H9 (cell line): ENCODE data around the gene JPT2. TPM values are rescaled to one million over a fixed set of nuclear protein-coding genes. Genes with fewer than 3 reads are reported as not detected.

ENCODE experiments used
- DNase-seq: peaks from one replicate; pipeline ENCODE4 v3.0.0-alpha.2; 2017
- H2AFZ ChIP-seq: one replicate; pipeline ENCODE4 v1.6.1; 2013; ENCODE audit warnings: mild to moderate bottlenecking, low read length, control low read depth, moderate library complexity
- H2AK5ac ChIP-seq: 2 replicates; pipeline ENCODE4 v1.6.1; 2013; ENCODE audit warnings: low read length, control low read depth, mixed read lengths; ENCODE audit not compliant: insufficient read length
- H2BK120ac ChIP-seq: one replicate; pipeline ENCODE4 v1.6.1; 2013; ENCODE audit warnings: low read depth, mild to moderate bottlenecking, low read length, control low read depth, inconsistent platforms; ENCODE audit not compliant: poor library complexity, severe bottlenecking
- H2BK12ac ChIP-seq: 2 replicates; pipeline ENCODE4 v1.6.1; 2013; ENCODE audit warnings: low read length, control low read depth, mixed read lengths, low read depth; ENCODE audit not compliant: insufficient read length
- H2BK15ac ChIP-seq: 2 replicates; pipeline ENCODE4 v1.6.1; 2013; ENCODE audit warnings: low read depth, low read length, control low read depth
- H2BK20ac ChIP-seq: one replicate; pipeline ENCODE4 v1.6.1; 2013; ENCODE audit warnings: low read depth, mild to moderate bottlenecking, low read length, control low read depth, inconsistent platforms; ENCODE audit not compliant: poor library complexity, severe bottlenecking
- H2BK5ac ChIP-seq: 2 replicates; pipeline ENCODE4 v1.6.1; 2013; ENCODE audit warnings: low read length, control low read depth, mixed read lengths; ENCODE audit not compliant: insufficient read length
- H3K14ac ChIP-seq: 2 replicates; pipeline ENCODE4 v1.6.1; 2013; ENCODE audit warnings: low read length, control low read depth; ENCODE audit not compliant: insufficient read depth
- H3K18ac ChIP-seq: 2 replicates; pipeline ENCODE4 v1.6.1; 2013; ENCODE audit warnings: low read depth, mild to moderate bottlenecking, mixed read lengths, low read length, control low read depth; ENCODE audit not compliant: insufficient read length
- H3K23ac ChIP-seq: 2 replicates; pipeline ENCODE4 v1.6.1; 2013; ENCODE audit warnings: low read length, control low read depth, mixed read lengths, low read depth; ENCODE audit not compliant: insufficient read length
- H3K23me2 ChIP-seq: 2 replicates; pipeline ENCODE4 v1.6.1; 2013; ENCODE audit warnings: low read depth, mild to moderate bottlenecking, mixed read lengths, low read length, control low read depth; ENCODE audit not compliant: insufficient read length, poor library complexity, severe bottlenecking
- H3K27ac ChIP-seq: 2 replicates; pipeline ENCODE4 v1.5.1; 2013; ENCODE audit warnings: low read length, control low read depth, mixed read lengths, low read depth; ENCODE audit not compliant: insufficient read length
- H3K27me3 ChIP-seq: 2 replicates; pipeline ENCODE4 v1.6.1; 2013; ENCODE audit warnings: low read length, control low read depth, inconsistent platforms; ENCODE audit not compliant: insufficient read depth
- H3K4ac ChIP-seq: 2 replicates; pipeline ENCODE4 v1.6.1; 2013; ENCODE audit warnings: low read depth, mild to moderate bottlenecking, control low read depth, inconsistent platforms, low read length, moderate library complexity
- H3K4me1 ChIP-seq: 2 replicates; pipeline ENCODE4 v1.6.1; 2013; ENCODE audit warnings: low read length, control low read depth, inconsistent platforms; ENCODE audit not compliant: insufficient read depth
- H3K4me2 ChIP-seq: 2 replicates; pipeline ENCODE4 v1.6.1; 2013; ENCODE audit warnings: low read length, control low read depth, mixed read lengths; ENCODE audit not compliant: insufficient read length, insufficient read depth
- H3K56ac ChIP-seq: 2 replicates; pipeline ENCODE4 v1.6.1; 2013; ENCODE audit warnings: low read depth, mild to moderate bottlenecking, mixed read lengths, low read length, control low read depth; ENCODE audit not compliant: insufficient read length
- H3K79me1 ChIP-seq: 2 replicates; pipeline ENCODE4 v1.6.1; 2013; ENCODE audit warnings: low read depth, mild to moderate bottlenecking, moderate library complexity, low read length, control low read depth, inconsistent platforms; ENCODE audit not compliant: insufficient read depth, poor library complexity, severe bottlenecking
- H3K79me2 ChIP-seq: 2 replicates; pipeline ENCODE4 v1.6.1; 2013; ENCODE audit warnings: low read length, control low read depth, inconsistent platforms; ENCODE audit not compliant: insufficient read depth
- H3K9ac ChIP-seq: 2 replicates; pipeline ENCODE4 v1.6.1; 2013; ENCODE audit warnings: low read length, control low read depth, mixed read lengths; ENCODE audit not compliant: insufficient read length; ENCODE audit errors: extremely low read depth
- H3K9me3 ChIP-seq: one replicate; pipeline ENCODE4 v1.6.1; 2013; ENCODE audit warnings: low read depth, low read length, inconsistent platforms; ENCODE audit not compliant: control insufficient read depth
- H3T11ph ChIP-seq: one replicate; pipeline ENCODE4 v1.6.1; 2013; ENCODE audit warnings: mild to moderate bottlenecking, low read length, control low read depth, inconsistent platforms
- H4K20me1 ChIP-seq: one replicate; pipeline ENCODE4 v1.6.1; 2013; ENCODE audit not compliant: control insufficient read depth, insufficient read length, insufficient read depth
- H4K5ac ChIP-seq: 2 replicates; pipeline ENCODE4 v1.6.1; 2013; ENCODE audit warnings: low read depth, mild to moderate bottlenecking, mixed read lengths, low read length, control low read depth; ENCODE audit not compliant: insufficient read length
- H4K8ac ChIP-seq: replicated peaks from 2 replicates; pipeline ENCODE4 v1.6.1; 2013; ENCODE audit warnings: low read length, control low read depth, mixed read lengths, low read depth; ENCODE audit not compliant: insufficient read length
- H4K91ac ChIP-seq: 2 replicates; pipeline ENCODE4 v1.6.1; 2013; ENCODE audit warnings: low read depth, mild to moderate bottlenecking, moderate library complexity, mixed read lengths, low read length, control low read depth; ENCODE audit not compliant: insufficient read length
- H3K27ac Mint-ChIP-seq, 3 experiments: 2 replicates in 2 of 3; 3 replicates in 1 of 3; pipeline ENCODE4 v1.8.0; 2020 to 2021; ENCODE audit warnings: mixed read lengths in 3 of 3, mild to moderate bottlenecking in 1 of 3, moderate library complexity in 1 of 3
- H3K27me3 Mint-ChIP-seq: 2 replicates; pipeline ENCODE4 v1.8.0; 2021; ENCODE audit warnings: low read depth, mild to moderate bottlenecking, moderate library complexity, mixed read lengths
- H3K36me3 Mint-ChIP-seq, 3 experiments: 2 replicates in 2 of 3; 3 replicates in 1 of 3; pipeline ENCODE4 v1.8.0; 2020 to 2021; ENCODE audit warnings: low read depth in 3 of 3, mixed read lengths in 3 of 3; ENCODE audit not compliant: insufficient read depth in 1 of 3
- H3K4me1 Mint-ChIP-seq, 2 experiments: 2 replicates each; pipeline ENCODE4 v1.8.0; 2020; ENCODE audit warnings: mixed read lengths in 2 of 2
- H3K4me3 Mint-ChIP-seq, 2 experiments: 2 replicates in 1 of 2; 3 replicates in 1 of 2; pipeline ENCODE4 v1.8.0; 2020 to 2021; ENCODE audit warnings: mild to moderate bottlenecking in 2 of 2, mixed read lengths in 2 of 2, moderate library complexity in 1 of 2
- H3K9me3 Mint-ChIP-seq, 2 experiments: 2 replicates in 1 of 2; 3 replicates in 1 of 2; pipeline ENCODE4 v1.8.0; 2020; ENCODE audit warnings: mild to moderate bottlenecking in 2 of 2, mixed read lengths in 2 of 2, moderate library complexity in 1 of 2
- WGBS: extraction: QIAGEN DNeasy Blood & Tissue Kit; methylation state at CpG from one replicate; pipeline ENCODE4 v1.1.7; 2013; ENCODE audit warnings: missing lambda C conversion rate, low lambda C conversion rate, mixed read lengths; ENCODE audit not compliant: insufficient read length; ENCODE audit errors: extremely low coverage; 5-methylcytosine and 5-hydroxymethylcytosine counted together
- total RNA-seq: library from RNA; stranded (reverse); gene quantifications from 2 replicates; pipeline ENCODE4 v1.2.1, GENCODE V29; 2021
- TF ChIP-seq, protein P1 (sequence below): fragments of 200-600 bp; sonication (generic); conservative IDR thresholded peaks from 3 replicates; pipeline ENCODE4 v1.8.0; 2021; ENCODE audit warnings: antibody characterized with exemption, mild to moderate bottlenecking

JPT2 gene
- total RNA-seq, 1 experiment from 2014 or later = 206 TPM

DNA sequence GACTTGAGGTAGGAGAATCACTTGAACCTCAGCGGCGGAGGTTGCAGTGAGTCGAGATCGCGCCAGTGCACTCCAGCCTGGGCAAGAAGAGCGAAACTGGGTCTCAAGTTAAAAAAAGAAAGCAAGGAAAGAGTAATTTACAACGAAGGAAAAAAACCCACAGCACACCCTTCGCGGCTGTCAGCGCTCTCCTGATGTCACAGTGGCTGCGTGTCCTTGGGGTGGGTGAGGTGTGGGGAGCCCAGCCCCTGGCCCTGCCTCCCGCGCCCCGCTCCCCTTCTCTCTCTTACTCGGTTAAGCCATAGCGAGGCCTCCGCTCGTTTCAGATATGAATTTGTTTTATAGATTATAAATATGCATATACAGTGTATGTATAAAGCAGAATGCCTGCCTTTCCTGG, 740 bp upstream of the JPT2 start:
- Histone ChIP-seq H3K79me1 (no peaks in the 10 kb centered on the region), H3K4ac (no peak overlapping the region), H3K79me2 (peaks cover 38% of the 10 kb centered on the region), H3K14ac (no peak overlapping the region), H2BK12ac (no peak overlapping the region), H4K8ac (no peak overlapping the region), H3K9me3 (no peaks in the 10 kb centered on the region), H4K5ac (no peak overlapping the region), H3K27ac (no peak overlapping the region), H3K56ac (no peak overlapping the region), H3K18ac (no peak overlapping the region), H2BK5ac (no peak overlapping the region), H3K4me2 (peak overlapping the region; percentile 11), H3K23ac (no peak overlapping the region), H3K23me2 (peaks cover 6% of the 10 kb centered on the region), H4K20me1 (peaks cover 4% of the 10 kb centered on the region), H3T11ph (no peak overlapping the region), H4K91ac (no peak overlapping the region), H2BK15ac (no peak overlapping the region), H3K9ac (no peak overlapping the region), H2AK5ac (no peak overlapping the region), H3K4me1 (no peaks in the 10 kb centered on the region), H2AFZ (no peak overlapping the region), H3K27me3 (no peaks in the 10 kb centered on the region), H2BK20ac (no peak overlapping the region), H2BK120ac (no peak overlapping the region)
- peaks cover 29 to 31% of the 10 kb centered on the region in 2 experiments for H3K4me1 Mint-ChIP-seq
- H3K4me3 Mint-ChIP-seq = peak overlapping the region; percentile 52 to 75
- peak overlapping the region; percentile 37 to 63 (median 47); a peak in 2 of 7 replicates for H3K27ac Mint-ChIP-seq
- no CpG with 5 or more reads among the region's 18 CpGs for WGBS
- H3K9me3 Mint-ChIP-seq = no peaks in the 10 kb centered on the region
- peaks cover 13 to 66% (median 52%) of the 10 kb centered on the region in 3 experiments; a peak in 6 of 7 replicates for H3K36me3 Mint-ChIP-seq
- TF ChIP-seq, protein P1, sequence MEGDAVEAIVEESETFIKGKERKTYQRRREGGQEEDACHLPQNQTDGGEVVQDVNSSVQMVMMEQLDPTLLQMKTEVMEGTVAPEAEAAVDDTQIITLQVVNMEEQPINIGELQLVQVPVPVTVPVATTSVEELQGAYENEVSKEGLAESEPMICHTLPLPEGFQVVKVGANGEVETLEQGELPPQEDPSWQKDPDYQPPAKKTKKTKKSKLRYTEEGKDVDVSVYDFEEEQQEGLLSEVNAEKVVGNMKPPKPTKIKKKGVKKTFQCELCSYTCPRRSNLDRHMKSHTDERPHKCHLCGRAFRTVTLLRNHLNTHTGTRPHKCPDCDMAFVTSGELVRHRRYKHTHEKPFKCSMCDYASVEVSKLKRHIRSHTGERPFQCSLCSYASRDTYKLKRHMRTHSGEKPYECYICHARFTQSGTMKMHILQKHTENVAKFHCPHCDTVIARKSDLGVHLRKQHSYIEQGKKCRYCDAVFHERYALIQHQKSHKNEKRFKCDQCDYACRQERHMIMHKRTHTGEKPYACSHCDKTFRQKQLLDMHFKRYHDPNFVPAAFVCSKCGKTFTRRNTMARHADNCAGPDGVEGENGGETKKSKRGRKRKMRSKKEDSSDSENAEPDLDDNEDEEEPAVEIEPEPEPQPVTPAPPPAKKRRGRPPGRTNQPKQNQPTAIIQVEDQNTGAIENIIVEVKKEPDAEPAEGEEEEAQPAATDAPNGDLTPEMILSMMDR = no peak
- no peak for DNase-seq
- no peaks in the 10 kb centered on the region; the same call in 1 of the 2 replicates for H3K27me3 Mint-ChIP-seq
